NCI-H2081 treated with DMSO at 0.1 percent for 48 hours (cell line): ENCODE results near the gene MRPL49.
"Not testable (repeated sequence)": the region's sequence is repeated elsewhere in the genome, so short reads cannot be mapped to it uniquely, and the experiment has no call there.

Experiments used
- DNase-seq: peaks from one replicate; lab custom pipeline; 2025; lab: John Stamatoyannopoulos, UW

Gene MRPL49

GRCh38 chr11:65132988-65133700, 11.0 kb downstream of the MRPL49 start:
- no peak for DNase-seq

- DNase-seq, result no peak
Measured at GRCh38 chr11:65133724-65134123, 11.6 kb downstream of the MRPL49 start.

GRCh38 chr11:65134240-65134951, 12.3 kb downstream of the MRPL49 start, which contains the start of gene SYVN1:
TSS of gene SYVN1 (minus strand) at chr11:65134519. CDS start at chr11:65133601, 918 bp downstream.
- peak; percentile 83 for DNase-seq

GRCh38 chr11:65134952-65135632, 13.0 kb downstream of the MRPL49 start:
- peak; percentile 96 for DNase-seq

- DNase-seq, result no peak
Measured at GRCh38 chr11:65135633-65136145, 13.6 kb downstream of the MRPL49 start.

- DNase-seq, result no peak
Measured at GRCh38 chr11:65136515-65137096, 14.5 kb downstream of the MRPL49 start.

GRCh38 chr11:65141896-65142494, 19.9 kb downstream of the MRPL49 start:
- no peak for DNase-seq

- DNase-seq, result no peak
Measured at GRCh38 chr11:65147352-65148075, 25.4 kb downstream of the MRPL49 start.

GRCh38 chr11:65148657-65149056, 26.5 kb downstream of the MRPL49 start:
- no peak for DNase-seq

GRCh38 chr11:65150131-65150508, 28.0 kb downstream of the MRPL49 start:
- not testable (repeated sequence) for DNase-seq

- DNase-seq, result no peak
Measured at GRCh38 chr11:65150509-65151299, 28.6 kb downstream of the MRPL49 start.

- no peak for DNase-seq
Measured at GRCh38 chr11:65151331-65151899, 29.3 kb downstream of the MRPL49 start.

- no peak for DNase-seq
Measured at GRCh38 chr11:65152122-65152521, 30.0 kb downstream of the MRPL49 start.

- DNase-seq, result no peak
Measured at GRCh38 chr11:65156256-65156655, 34.1 kb downstream of the MRPL49 start.

GRCh38 chr11:65156926-65157325, 34.8 kb downstream of the MRPL49 start:
- no peak for DNase-seq

GRCh38 chr11:65157336-65157735, 35.2 kb downstream of the MRPL49 start:
- no peak for DNase-seq

GRCh38 chr11:65159012-65159411, 36.9 kb downstream of the MRPL49 start:
- no peak for DNase-seq

GRCh38 chr11:65160643-65161042, 38.5 kb downstream of the MRPL49 start:
- DNase-seq, result no peak

- no peak for DNase-seq
Measured at GRCh38 chr11:65163684-65164083, 41.6 kb downstream of the MRPL49 start.
